ENCODE measurements around the gene TBL1XR1.

Gene TBL1XR1

DNA sequence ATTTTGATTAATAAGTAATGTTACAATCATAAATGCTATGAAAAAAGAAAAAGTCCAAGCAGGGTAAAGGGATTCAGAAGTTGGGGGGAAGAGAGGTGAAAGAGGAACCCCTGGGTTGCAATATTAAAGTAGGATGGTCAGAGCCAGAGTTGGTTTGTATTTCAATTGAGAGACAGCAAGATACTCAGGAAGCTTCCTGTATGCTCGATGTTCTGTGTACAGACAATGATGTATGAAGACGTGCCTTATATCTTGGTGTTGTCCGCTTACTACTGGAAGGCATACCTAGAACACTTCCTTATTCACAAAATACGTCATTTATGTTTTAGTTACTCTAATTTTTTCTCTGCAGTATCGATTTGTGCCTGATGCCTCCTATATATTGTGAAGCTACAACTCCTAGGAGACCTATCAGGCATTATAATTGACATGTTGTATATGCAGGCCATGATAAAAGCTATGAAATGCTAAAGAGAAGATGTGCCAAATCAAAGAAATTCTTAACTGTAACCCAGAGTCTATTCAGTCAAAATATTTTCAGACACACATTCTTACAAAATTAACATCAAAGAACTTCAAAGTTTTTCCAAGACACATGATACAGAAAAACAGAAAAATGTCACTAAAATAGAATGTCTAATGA is 87.5 kb downstream of the TBL1XR1 start:
- DNase-seq = no peak
- no peak for TF ChIP-seq GATA1 (IDR thresholded peaks at IDR 0.05; ENCODE audit: low read depth, low read length)
- no peak for TF ChIP-seq POLR2A (IDR thresholded peaks at IDR 0.05; ENCODE audit: low read length)

DNA sequence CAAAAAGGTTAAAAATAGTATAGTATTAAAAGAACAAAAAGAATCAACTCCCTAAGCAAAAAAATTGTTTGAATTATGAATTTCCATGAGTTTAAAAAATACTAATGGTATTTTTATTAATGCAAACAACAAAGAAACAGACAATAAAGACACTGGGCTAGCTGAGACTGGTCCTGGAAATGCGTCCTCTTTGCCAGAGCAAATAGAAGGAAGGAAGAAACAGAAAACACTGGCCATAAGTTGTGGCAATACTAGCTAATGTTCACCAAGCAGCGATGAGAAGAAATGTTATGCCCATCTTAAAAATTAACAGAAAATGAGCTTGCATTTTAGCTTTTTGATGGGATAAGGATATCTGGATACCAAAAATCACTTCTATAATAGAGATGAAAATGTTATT is 88.6 kb downstream of the TBL1XR1 start:
- TF ChIP-seq POLR2A (IDR thresholded peaks at IDR 0.05; ENCODE audit: low read length) (no peak), GATA1 (IDR thresholded peaks at IDR 0.05; ENCODE audit: low read depth, low read length) (no peak)
- DNase-seq = no peak

DNA sequence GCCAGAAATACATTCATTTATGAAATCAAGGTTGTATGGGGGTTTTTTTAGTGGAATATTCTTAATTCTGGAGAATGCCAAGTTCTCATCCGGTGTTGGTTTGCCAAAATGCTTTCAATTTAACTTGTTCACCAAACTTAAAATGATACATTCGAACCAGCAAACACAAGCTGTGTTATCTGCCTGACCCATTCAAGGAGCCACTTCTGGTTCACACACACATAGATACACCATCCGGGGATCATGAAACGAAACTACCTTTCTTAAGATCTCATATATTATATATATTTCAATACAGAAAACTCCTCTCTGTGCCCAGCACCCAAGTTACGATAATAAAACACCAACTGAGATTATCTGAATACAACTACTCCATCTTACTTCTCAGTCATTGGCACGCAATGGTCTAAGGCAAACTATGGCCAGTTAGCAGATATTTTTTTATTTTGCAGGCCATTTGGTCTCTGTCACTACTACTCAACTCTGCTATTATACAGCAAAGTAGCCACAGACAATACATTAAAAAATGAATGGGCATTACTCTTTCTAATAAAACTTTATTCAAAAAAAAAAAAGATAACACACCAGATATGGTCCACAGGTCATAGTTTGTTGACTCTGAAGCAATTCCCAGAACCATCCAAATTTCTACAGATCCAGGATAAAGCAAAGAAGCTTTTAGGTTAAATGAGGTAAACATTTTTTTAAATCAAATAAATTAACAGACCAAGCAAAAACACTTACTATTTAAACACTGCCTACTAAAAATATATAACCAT is 89.6 kb downstream of the TBL1XR1 start:
- TF ChIP-seq POLR2A (IDR thresholded peaks at IDR 0.05; ENCODE audit: low read length) (no peak), GATA1 (IDR thresholded peaks at IDR 0.05; ENCODE audit: low read depth, low read length) (no peak)
- DNase-seq = peak; percentile 54 to 69

DNA sequence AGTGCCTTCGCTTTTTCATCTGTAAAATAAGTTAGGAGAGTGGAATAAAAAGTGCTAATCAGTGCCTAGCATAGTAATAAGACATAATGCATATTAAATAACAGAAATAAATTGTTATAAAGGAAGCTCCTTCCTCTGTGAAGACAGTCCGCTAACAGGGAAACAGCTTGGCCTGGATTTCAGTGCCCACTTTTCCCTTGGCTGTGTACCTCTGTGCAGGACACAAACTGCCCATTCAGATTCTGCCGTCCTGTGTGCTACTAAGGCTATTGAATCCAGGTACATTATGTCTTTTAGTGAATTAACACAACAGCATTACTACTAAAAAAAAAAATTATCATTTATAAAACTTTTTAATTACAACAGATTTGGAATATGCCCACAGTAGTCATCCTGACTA is 90.7 kb downstream of the TBL1XR1 start:
- DNase-seq = no peak

DNA sequence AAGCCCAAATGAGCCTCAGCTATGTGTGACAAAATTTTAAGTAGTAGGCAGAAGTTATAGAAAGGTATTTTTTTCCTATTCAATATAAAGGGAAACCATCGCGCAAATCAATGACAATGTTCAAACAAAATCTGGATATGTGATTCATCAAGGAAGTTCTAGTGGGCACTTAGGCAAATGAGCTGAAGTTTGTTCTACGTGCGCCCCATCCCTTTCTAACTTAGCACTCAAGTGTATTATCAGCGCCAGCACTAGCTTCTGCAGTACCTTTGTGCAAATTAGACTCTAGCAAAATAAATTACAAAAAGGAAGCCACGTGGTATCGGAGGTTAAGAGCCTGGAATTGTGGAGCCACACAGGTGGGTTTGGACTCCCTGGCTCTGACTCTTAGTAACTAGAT is 91.1 kb downstream of the TBL1XR1 start:
- TF ChIP-seq GATA1 (IDR thresholded peaks at IDR 0.05; ENCODE audit: low read depth, low read length) (no peak), POLR2A (IDR thresholded peaks at IDR 0.05; ENCODE audit: low read length) (no peak)

More for the DNA sequence above, 90.7 kb downstream of the TBL1XR1 start:
- TF ChIP-seq POLR2A (IDR thresholded peaks at IDR 0.05; ENCODE audit: low read length) = no peak
- no peak for TF ChIP-seq GATA1 (IDR thresholded peaks at IDR 0.05; ENCODE audit: low read depth, low read length)

DNA sequence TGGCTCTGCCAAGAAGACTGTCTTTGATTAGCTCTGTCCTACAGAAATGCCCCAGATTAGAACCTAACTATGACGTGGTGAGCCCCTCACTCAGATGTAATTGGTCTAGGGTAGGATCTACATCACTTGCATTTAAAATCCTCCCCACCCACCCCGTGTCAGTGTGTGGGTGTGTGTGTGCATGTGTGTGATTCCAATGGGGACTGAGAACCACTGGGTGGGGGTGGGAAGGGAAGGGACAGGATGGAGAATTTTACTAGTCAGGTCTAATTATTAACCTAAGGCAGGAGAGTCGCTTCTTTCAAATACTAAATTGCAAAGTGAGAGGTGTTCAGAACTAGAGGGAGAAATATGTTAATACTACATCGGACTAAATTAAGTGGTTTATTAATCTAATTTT is 91.7 kb downstream of the TBL1XR1 start:
- no peak for TF ChIP-seq POLR2A (IDR thresholded peaks at IDR 0.05; ENCODE audit: low read length)
- no peak for TF ChIP-seq GATA1 (IDR thresholded peaks at IDR 0.05; ENCODE audit: low read depth, low read length)
- DNase-seq = no peak

More for the DNA sequence above, 91.1 kb downstream of the TBL1XR1 start:
- DNase-seq = no peak

DNA sequence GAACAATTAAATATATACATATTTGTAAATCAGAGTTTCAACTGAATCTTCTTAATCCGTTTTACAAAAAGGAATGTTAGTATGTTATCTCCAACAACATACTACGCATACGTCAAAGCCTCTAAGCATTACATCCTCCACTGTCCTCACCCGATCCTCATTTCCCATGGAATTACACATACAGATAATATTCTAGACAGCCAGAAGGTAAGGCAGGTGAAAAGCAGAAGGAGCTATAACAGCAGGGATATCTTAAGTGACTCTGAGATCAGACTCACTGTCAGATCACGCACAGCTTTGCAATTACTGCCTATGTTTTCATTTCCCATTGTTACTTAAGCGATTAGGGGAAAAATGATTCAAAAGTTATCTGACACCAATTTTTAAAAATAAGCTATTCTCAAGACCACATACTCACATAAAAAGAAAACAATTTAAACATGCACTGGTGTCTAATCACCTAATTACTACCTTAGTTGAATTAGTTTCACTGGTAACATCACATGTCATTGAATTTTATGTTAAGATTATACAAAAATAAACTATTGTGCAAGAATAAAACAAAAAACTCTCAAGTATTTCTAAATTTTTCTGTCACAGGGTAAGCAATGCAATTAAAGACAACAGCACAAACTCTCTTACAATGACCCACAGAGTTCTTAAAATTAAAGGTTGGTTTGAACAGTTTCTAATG is 92.8 kb downstream of the TBL1XR1 start:
- DNase-seq = no peak
- TF ChIP-seq GATA1 (IDR thresholded peaks at IDR 0.05; ENCODE audit: low read depth, low read length) (no peak), POLR2A (IDR thresholded peaks at IDR 0.05; ENCODE audit: low read length) (no peak)

DNA sequence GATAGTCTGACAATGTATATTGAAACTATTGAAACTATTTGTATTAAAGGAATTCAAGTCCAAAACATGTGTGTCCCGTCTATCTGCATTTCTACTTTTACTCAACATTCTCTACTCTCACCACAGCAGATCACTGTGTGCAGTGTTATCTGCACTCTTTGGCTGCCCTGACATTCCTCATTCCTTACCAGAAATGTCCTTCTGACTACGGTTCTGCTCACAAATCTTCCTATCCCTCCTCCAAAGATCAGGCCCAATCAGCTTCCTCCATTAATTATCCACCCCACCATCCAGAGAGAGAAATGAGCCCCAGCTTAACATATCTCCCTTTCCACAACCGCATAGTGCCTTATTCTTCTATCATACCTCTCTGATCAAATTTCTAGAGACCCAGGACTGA is 94.7 kb downstream of the TBL1XR1 start:
- peak; percentile 10 to 26 for DNase-seq
- TF ChIP-seq GATA1 (IDR thresholded peaks at IDR 0.05; ENCODE audit: low read depth, low read length) (no peak), POLR2A (IDR thresholded peaks at IDR 0.05; ENCODE audit: low read length) (no peak)

DNA sequence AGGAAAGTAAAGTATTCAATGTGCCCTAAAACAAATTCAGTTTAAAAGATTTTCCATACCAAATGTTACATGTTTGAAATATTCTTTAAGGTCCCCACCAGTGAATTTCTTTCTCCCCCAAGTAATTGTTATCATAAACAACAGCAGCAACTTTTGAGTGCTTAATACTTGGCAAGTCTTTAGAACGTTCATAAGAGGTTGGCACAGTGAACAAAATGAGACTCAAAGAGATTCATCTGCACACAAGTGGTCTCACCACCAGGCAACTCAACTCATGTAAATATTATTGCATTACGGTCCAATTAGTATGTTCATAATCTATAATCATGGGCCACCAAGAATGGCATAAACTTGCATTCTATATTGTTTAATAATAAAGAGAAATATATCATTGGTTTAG is 98.7 kb downstream of the TBL1XR1 start:
- TF ChIP-seq POLR2A (IDR thresholded peaks at IDR 0.05; ENCODE audit: low read length) (no peak), GATA1 (IDR thresholded peaks at IDR 0.05; ENCODE audit: low read depth, low read length) (no peak)
- DNase-seq = no peak

DNA sequence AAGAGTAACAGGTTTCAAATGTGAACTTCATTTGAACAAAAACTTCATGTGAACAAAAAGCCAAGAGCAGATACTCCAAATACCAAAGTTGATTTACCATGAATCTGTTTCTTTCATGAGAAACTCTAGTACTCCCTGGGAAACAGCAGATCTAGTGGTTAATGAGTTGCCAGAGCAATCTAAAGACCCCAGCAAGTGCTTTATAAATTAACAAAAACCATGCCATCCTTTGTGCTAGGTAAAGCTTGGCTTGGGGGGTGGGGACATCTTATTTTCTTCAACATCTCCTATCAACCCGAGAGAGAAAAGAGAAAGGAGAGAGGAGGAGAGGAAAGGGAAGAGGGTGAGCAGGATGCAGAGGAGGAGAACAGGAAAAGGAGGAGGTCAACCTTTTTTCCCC is 100.7 kb downstream of the TBL1XR1 start:
- DNase-seq = no peak
- TF ChIP-seq GATA1 (IDR thresholded peaks at IDR 0.05; ENCODE audit: low read depth, low read length) = no peak
- TF ChIP-seq POLR2A (IDR thresholded peaks at IDR 0.05; ENCODE audit: low read length) = no peak

DNA sequence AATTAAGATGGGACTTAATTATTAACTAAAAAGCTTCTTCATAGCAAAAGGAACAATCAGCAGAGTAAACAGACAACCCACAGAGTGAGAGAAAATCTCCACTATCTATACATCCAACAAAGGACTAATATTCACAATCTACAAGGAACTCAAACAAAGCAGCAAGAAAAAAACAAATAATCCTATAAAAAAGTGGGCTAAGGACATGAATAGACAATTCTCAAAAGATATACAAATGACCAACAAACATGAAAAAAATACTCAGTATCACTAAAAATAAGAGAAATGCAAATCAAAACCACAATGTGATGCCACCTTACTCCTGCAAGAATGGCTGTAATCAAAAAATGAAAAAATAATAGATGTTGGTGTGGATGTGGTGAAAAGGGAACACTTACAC is 103.3 kb downstream of the TBL1XR1 start:
- no peak for DNase-seq
- TF ChIP-seq POLR2A (IDR thresholded peaks at IDR 0.05; ENCODE audit: low read length) (no peak), GATA1 (IDR thresholded peaks at IDR 0.05; ENCODE audit: low read depth, low read length) (no peak)

DNA sequence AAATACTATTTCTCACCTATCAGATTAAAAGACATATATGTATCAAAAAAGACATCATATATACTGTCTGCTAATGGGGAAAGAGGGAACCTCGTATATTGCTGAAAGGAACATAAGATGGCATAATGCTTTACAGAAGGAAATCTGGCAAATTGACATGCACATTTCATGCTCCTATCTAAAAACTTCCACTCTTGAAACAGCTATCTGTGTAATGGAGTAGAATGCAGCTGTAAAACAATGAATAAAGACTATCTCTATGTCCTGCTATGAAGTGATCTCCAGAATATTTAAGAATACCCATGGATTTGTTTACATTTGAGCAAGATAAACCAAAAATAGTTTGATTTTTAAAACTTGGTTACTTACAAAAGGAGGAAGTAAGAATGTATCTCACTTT is 107.4 kb downstream of the TBL1XR1 start:
- no peak for DNase-seq
- no peak for TF ChIP-seq POLR2A (IDR thresholded peaks at IDR 0.05; ENCODE audit: low read length)
- TF ChIP-seq GATA1 (IDR thresholded peaks at IDR 0.05; ENCODE audit: low read depth, low read length) = no peak

DNA sequence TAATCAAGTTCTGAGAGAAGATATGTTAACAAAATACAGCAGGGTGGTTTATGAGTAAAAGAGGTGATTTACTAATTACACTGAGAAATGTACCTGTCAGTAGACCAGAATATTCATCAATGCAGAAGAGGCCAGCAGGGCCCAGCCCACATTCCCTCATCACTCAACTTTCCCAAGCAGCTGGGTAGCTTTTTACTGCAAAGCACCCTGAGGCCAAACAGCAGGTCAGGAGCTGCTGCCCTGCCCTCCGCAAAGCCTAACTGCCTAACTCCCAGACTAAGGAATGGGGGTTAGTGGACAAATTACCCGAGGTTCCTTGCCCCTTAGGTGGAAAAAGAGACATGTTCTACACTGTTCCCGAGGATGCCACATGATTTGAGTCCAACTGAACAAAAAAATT is 108.2 kb downstream of the TBL1XR1 start:
- DNase-seq = no peak
- TF ChIP-seq POLR2A (IDR thresholded peaks at IDR 0.05; ENCODE audit: low read length) (no peak), GATA1 (IDR thresholded peaks at IDR 0.05; ENCODE audit: low read depth, low read length) (no peak)

DNA sequence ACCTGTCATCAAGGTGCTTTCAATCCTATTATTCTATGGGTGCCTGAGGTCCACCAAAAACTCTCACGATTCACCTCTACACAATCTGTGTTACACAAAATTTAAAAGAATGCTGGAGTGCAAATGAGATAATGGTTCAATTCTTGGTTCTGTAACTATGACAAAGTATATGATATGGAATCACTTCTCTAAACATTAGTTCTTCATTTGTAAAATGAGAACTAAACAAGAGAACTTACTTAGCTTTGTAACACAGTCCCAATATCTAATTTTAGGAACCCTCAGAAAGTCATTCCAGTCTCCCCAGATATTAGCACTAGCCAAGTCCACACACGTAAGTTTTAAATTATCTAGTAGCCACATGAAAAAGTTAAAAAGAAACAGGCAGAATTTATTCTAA is 111.5 kb downstream of the TBL1XR1 start:
- DNase-seq = no peak
- TF ChIP-seq POLR2A (IDR thresholded peaks at IDR 0.05; ENCODE audit: low read length) (no peak), GATA1 (IDR thresholded peaks at IDR 0.05; ENCODE audit: low read depth, low read length) (no peak)
